IMR-90 (cell line): ENCODE data around the gene SOX5. TPM values are rescaled to one million over a fixed set of nuclear protein-coding genes. Genes with fewer than 3 reads are reported as not detected.

Experiments
- ATAC-seq: fragments of 200-7000 bp; cut with Tn5 transposase; 2 replicates; pipeline ENCODE4 v1.9.1; 2020; ENCODE audit warnings: low read depth, mild to moderate bottlenecking, moderate library complexity
- BruUV-seq: library from RNA; stranded (reverse); fragments of 400-500 nt; replicated peaks from 2 replicates; lab custom pipeline; 2021; lab: Mats Ljungman, UMichigan
- CTCF ChIA-PET: fragments of 300-600 bp; formaldehyde crosslinking; extraction: SDS; loops from one replicate; lab custom pipeline; 2021; ENCODE audit warnings: antibody characterized with exemption; lab: Yijun Ruan, JAX
- POLR2A ChIA-PET: fragments of 300-600 bp; sonication (Branson Sonifier 250); formaldehyde crosslinking; loops from one replicate; lab custom pipeline; 2022; ENCODE audit warnings: antibody characterized with exemption; ENCODE audit not compliant: unreplicated experiment; lab: Charles Lee
- DNase-seq: peaks from one replicate; pipeline ENCODE4 v3.0.0; 2013
- H2AFZ ChIP-seq: replicated peaks from 2 replicates; pipeline ENCODE3; 2013; ENCODE audit warnings: low read length, mild to moderate bottlenecking; ENCODE audit not compliant: poor library complexity
- H2AK5ac ChIP-seq: 2 replicates; pipeline ENCODE4 v1.6.1; 2013; ENCODE audit warnings: low read depth, low read length, inconsistent platforms
- H2AK9ac ChIP-seq: replicated peaks from 2 replicates; pipeline ENCODE3; 2013; ENCODE audit warnings: mild to moderate bottlenecking, low read depth, low read length, moderate library complexity; ENCODE audit not compliant: poor library complexity
- H2BK120ac ChIP-seq: 2 replicates; pipeline ENCODE4 v1.6.1; 2013; ENCODE audit warnings: low read depth, low read length, inconsistent platforms
- H2BK15ac ChIP-seq: 3 replicates; pipeline ENCODE4 v1.6.1; 2013; ENCODE audit warnings: low read depth, low read length, inconsistent platforms
- H2BK20ac ChIP-seq: 2 replicates; pipeline ENCODE4 v1.6.1; 2013; ENCODE audit warnings: low read depth, mild to moderate bottlenecking, inconsistent platforms, low read length, moderate library complexity
- H2BK5ac ChIP-seq: 2 replicates; pipeline ENCODE4 v1.6.1; 2013; ENCODE audit warnings: mild to moderate bottlenecking, low read depth, low read length, inconsistent platforms; ENCODE audit not compliant: poor library complexity, severe bottlenecking
- H3K14ac ChIP-seq: replicated peaks from 2 replicates; pipeline ENCODE4 v1.6.1; 2013; ENCODE audit warnings: low read depth, low read length, inconsistent platforms
- H3K18ac ChIP-seq: 2 replicates; pipeline ENCODE4 v1.6.1; 2013; ENCODE audit warnings: low read depth, low read length, control low read depth
- H3K23ac ChIP-seq: 2 replicates; pipeline ENCODE4 v1.6.1; 2013; ENCODE audit warnings: low read depth, low read length, inconsistent platforms
- H3K27ac ChIP-seq: 2 replicates; pipeline ENCODE4 v1.5.1; 2013; ENCODE audit warnings: mild to moderate bottlenecking, control low read depth, low read length; ENCODE audit not compliant: insufficient read depth
- H3K27me3 ChIP-seq: 2 replicates; pipeline ENCODE4 v1.6.1; 2013; ENCODE audit warnings: low read length; ENCODE audit not compliant: control insufficient read depth, insufficient read depth
- H3K36me3 ChIP-seq: 2 replicates; pipeline ENCODE4 v1.6.1; 2013; ENCODE audit warnings: low read length, mixed read lengths; ENCODE audit not compliant: control insufficient read depth, insufficient read depth
- H3K4ac ChIP-seq: 2 replicates; pipeline ENCODE4 v1.6.1; 2013; ENCODE audit warnings: low read depth, low read length, inconsistent platforms
- H3K4me1 ChIP-seq: 2 replicates; pipeline ENCODE4 v1.6.1; 2013; ENCODE audit warnings: low read length, mixed read lengths; ENCODE audit not compliant: control insufficient read depth, insufficient read depth
- H3K4me2 ChIP-seq: 2 replicates; pipeline ENCODE4 v1.6.1; 2013; ENCODE audit warnings: low read depth, mild to moderate bottlenecking, control low read depth, low read length, moderate library complexity
- H3K4me3 ChIP-seq: 2 replicates; pipeline ENCODE4 v1.5.1; 2013; ENCODE audit warnings: low read depth, mild to moderate bottlenecking, control low read depth, low read length, moderate library complexity; ENCODE audit not compliant: insufficient read depth
- H3K56ac ChIP-seq: 2 replicates; pipeline ENCODE4 v1.6.1; 2013; ENCODE audit warnings: low read length, inconsistent platforms; ENCODE audit not compliant: insufficient read depth; ENCODE audit errors: extremely low read depth
- H3K79me1 ChIP-seq, 2 experiments: 2 replicates each; pipeline ENCODE4 v1.6.1; 2013; ENCODE audit warnings: low read length in 2 of 2, inconsistent platforms in 1 of 2, low read depth in 1 of 2
- H3K9ac ChIP-seq: 2 replicates; pipeline ENCODE4 v1.6.1; 2013; ENCODE audit warnings: low read depth, low read length, control low read depth
- H3K9me1 ChIP-seq: 2 replicates; pipeline ENCODE4 v1.6.1; 2013; ENCODE audit warnings: low read length, inconsistent platforms; ENCODE audit not compliant: insufficient read depth
- H3K9me3 ChIP-seq: 2 replicates; pipeline ENCODE4 v1.6.1; 2013; ENCODE audit warnings: low read length; ENCODE audit not compliant: control insufficient read depth, insufficient read depth
- H4K20me1 ChIP-seq: 2 replicates; pipeline ENCODE4 v1.6.1; 2013; ENCODE audit warnings: low read length, inconsistent platforms; ENCODE audit not compliant: insufficient read depth
- H4K5ac ChIP-seq: 2 replicates; pipeline ENCODE4 v1.6.1; 2013; ENCODE audit warnings: mild to moderate bottlenecking, low read depth, low read length, control low read depth
- H4K8ac ChIP-seq, 2 experiments: 2 replicates each; pipeline ENCODE4 v1.6.1; 2013; ENCODE audit warnings: low read depth in 2 of 2, low read length in 2 of 2, control low read depth in 1 of 2, inconsistent platforms in 1 of 2
- H4K91ac ChIP-seq: 2 replicates; pipeline ENCODE4 v1.6.1; 2013; ENCODE audit warnings: low read depth, low read length, inconsistent platforms; ENCODE audit not compliant: insufficient read depth
- CEBPB ChIP-seq: IDR thresholded peaks from 2 replicates; pipeline ENCODE4 v1.6.1; 2012; ENCODE audit warnings: low read depth, low read length, improper control_type of control experiment
- MXI1 ChIP-seq: IDR thresholded peaks from 2 replicates; pipeline ENCODE4 v1.6.1; 2012; ENCODE audit warnings: low read depth, mild to moderate bottlenecking, low read length, moderate library complexity, borderline replicate concordance
- NFE2L2 ChIP-seq: fragments of 150-350 bp; IDR thresholded peaks from 2 replicates; pipeline ENCODE4 v1.6.1; 2016; ENCODE audit warnings: low read depth, mild to moderate bottlenecking, low read length
- WGBS, 2 experiments: methylation state at CpG; one replicate each; pipeline versions ENCODE4 v1.1.5 to v1.1.7; 2013; ENCODE audit warnings: missing lambda C conversion rate in 2 of 2; ENCODE audit not compliant: insufficient read length in 1 of 2; ENCODE audit errors: extremely low coverage in 2 of 2; 5-methylcytosine and 5-hydroxymethylcytosine counted together
- dilution Hi-C: fragments of 300-500 bp; cut with HindIII; formaldehyde crosslinking; loops from one replicate; pipeline ENCODE4 v1.14.3; 2018; ENCODE audit warnings: low sequenced_read_pairs; ENCODE audit not compliant: unreplicated experiment
- in situ Hi-C: fragments of 300-500 bp; cut with MboI; formaldehyde crosslinking; loops from 3 replicates; pipeline ENCODE4 v1.14.3; 2019; ENCODE audit warnings: low sequenced_read_pairs, inconsistent platforms, mixed read lengths
- intact Hi-C: fragments of 100-400 bp; cut with micrococcal nuclease; formaldehyde crosslinking; loops from 2 replicates; pipeline ENCODE4 v1.10.0; 2022
- polyA plus RNA-seq, 3 experiments: library from polyadenylated mRNA; depleted of rRNA; stranded (reverse); fragments of >200 nt; gene quantifications; 2 replicates each; pipeline ENCODE4 v1.2.3, GENCODE V29; 2012; ENCODE audit warnings: low replicate concordance in 1 of 3
- total RNA-seq: library from RNA; depleted of rRNA; stranded (reverse); fragments of >200 nt; gene quantifications from 2 replicates; pipeline ENCODE4 v1.2.3, GENCODE V29; 2012

Gene SOX5
- total and polyA plus RNA-seq, 2 of the 4 experiments (the other 2 are of a cell fraction) = 1.1 to 13.1 TPM

DNA sequence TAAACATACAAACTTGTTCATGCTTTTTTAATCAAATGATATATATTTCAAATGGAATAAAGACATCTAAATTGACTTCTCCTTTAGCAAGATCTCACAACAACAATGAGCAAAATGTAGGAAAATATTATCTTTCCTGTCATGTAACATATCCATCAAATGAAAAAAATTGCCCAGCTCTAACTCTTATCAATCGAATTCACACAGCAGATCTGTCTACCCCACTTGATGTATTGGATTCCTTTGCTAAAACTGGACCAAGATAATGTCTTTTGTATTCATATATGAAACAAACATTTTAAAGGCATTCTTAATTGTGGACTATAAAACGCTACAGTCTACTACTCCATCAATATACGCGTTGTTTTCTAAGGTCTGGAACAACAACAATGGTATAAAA is 218.0 kb downstream of the SOX5 start:
- no peak overlapping the region for H3K18ac ChIP-seq
- H3K14ac ChIP-seq = no peak overlapping the region
- no peak overlapping the region for H3K56ac ChIP-seq
- H3K23ac ChIP-seq = no peak overlapping the region
- no peak overlapping the region for H4K91ac ChIP-seq
- no peaks in the 10 kb centered on the region for H3K4me1 ChIP-seq
- ATAC-seq (no peak), DNase-seq (no peak)
- H2BK15ac ChIP-seq = no peak overlapping the region
- H2BK20ac ChIP-seq = no peak overlapping the region
- no peak overlapping the region for H3K4me3 ChIP-seq
- no peak overlapping the region for H3K9ac ChIP-seq
- no peak overlapping the region for H2AK5ac ChIP-seq
- H3K9me1 ChIP-seq = no peaks in the 10 kb centered on the region
- no peak for TF ChIP-seq NFE2L2
- TF ChIP-seq MXI1 = no peak
- TF ChIP-seq CEBPB = no peak
- H4K5ac ChIP-seq = no peak overlapping the region
- no peak overlapping the region for H3K27ac ChIP-seq
- no peaks in the 10 kb centered on the region for H4K20me1 ChIP-seq
- in situ Hi-C loops (no loop called here), dilution Hi-C loops (no loop called here), intact Hi-C loops (no loop called here)
- no peak overlapping the region for H3K4me2 ChIP-seq
- no peak overlapping the region for H2BK120ac ChIP-seq
- ChIA-PET POLR2A (no interaction called here), CTCF (no interaction called here)
- no peaks in the 10 kb centered on the region for H3K27me3 ChIP-seq
- H4K8ac ChIP-seq = no peak overlapping the region
- no peak overlapping the region for H3K4ac ChIP-seq
- no peak overlapping the region for H2AFZ ChIP-seq
- no CpG with 5 or more reads among the region's 4 CpGs for WGBS, 2 experiments
- no peaks in the 10 kb centered on the region for H3K9me3 ChIP-seq
- H2BK5ac ChIP-seq = no peak overlapping the region
- no peaks in the 10 kb centered on the region for H3K36me3 ChIP-seq
- H2AK9ac ChIP-seq = no peak overlapping the region
- no peaks in the 10 kb centered on the region for H3K79me1 ChIP-seq
- BruUV-seq = no TSS peak
